Activated effector memory CD4-positive, alpha-beta T cell treated with anti-CD3 and anti-CD28 coated beads, Interleukin-2, amount 50 U/mL, for 16 hours (primary cell): Measurements from ENCODE around the gene ARL8B.
A peak's percentile ranks its signal among the peaks of the same experiment; 100 is the strongest.

Experiments used
- DNase-seq: peaks from one replicate; pipeline ENCODE4 v3.0.0-alpha.2; 2020

Gene ARL8B

DNA sequence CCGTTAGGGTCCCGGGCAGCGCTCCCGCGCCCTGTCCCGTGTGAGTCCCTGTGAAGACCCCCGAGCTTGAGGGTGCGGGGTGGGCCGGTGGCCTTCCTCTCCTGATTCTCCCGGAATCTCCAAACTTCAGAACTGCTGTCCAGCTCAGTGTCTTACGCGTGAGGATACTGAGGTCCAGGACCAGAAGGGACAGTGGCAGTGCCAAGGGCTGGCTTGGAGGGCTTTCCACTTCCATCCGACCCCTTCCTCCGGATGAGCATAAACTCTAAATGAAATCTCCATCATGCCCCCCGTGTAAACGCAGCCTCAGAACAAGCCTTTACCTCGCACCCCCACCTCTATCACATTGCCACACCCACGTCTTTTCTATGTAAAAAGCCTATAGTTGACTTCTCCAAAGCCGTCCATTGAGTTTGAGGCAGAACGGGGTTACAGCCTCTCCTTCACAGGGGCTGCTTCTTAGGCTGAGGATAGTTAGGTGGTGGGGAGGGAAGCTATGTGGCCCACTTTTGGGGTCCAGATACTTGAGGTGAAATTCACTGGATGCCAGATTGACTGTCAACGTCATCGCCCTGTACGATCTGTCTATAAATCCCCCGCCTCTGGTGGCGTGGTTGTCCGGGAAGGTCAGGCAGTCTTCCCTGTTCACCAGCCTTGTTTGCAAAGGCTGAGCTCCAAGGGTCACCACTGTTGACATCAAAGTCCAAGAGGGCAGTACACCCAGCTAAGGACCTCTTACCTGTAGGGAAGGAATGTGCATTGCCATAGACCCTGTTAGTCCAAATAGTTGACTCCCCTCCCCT is 66.5 kb downstream of the ARL8B start:
- DNase-seq, result peak; percentile 81

DNA sequence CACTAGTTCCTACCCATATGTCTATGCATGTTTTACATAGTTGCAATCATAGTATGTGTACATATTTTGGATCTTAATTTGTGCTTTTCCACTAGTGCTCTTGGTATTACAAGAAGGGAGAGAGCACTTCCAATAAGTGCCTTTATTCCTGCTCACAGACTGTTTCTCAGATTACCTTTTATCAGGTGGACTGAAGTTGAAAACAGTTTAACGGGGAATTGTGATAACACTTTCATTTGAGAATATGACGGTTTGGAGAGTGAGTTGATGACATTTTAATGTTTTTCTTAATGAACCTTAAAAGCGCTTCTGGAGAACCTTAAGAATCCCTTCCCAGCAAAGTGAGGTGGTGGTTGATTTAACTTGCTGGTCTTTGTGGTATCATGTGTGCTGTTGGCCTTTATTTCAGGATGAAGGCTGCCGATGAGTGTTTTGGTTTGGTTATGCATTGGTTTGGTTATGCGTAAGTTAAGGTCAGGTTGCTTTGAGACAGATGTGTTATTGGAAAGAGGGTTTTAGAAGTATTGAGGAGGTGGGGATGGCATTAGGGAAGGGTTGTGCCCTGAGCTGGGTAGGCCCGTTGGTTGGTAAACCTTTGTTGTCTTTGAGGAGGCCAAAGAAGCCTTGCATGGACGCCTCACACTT is 68.2 kb downstream of the ARL8B start:
- DNase-seq, result no peak

DNA sequence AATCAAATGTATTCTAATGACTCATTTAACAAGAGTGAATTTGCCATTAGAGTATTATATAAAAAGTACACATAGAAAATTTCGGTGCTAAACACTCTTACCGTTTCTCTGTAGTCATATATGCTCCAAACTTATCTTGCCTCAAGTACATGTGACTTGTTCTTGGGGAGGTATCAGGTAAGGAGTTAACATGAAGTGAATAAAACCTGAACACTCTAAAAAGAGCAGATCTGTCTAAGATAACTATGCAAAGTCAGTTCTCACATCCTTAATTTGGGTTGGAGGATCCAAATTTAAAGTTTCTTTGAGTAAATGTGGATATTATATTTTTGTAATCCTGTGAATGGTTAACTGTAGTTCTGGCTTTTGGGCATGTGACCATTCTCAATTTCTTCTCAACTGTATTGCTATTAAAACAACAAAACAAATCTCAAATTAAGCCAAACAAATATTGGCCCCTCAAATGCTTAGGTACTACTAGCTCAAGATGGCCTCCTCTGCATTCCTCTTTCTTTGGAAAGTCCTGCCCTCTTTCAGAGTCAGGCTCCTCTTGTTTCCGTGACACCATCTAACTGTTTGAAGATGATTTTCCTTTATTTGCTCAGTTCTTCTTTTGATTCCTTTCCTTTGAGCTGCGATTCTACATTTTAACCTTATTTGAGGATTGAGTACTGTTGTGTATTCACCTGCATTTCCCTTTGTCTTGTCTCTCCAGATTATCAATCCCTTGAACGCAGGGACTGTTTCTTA is 69.6 kb downstream of the ARL8B start:
- DNase-seq, result no peak

DNA sequence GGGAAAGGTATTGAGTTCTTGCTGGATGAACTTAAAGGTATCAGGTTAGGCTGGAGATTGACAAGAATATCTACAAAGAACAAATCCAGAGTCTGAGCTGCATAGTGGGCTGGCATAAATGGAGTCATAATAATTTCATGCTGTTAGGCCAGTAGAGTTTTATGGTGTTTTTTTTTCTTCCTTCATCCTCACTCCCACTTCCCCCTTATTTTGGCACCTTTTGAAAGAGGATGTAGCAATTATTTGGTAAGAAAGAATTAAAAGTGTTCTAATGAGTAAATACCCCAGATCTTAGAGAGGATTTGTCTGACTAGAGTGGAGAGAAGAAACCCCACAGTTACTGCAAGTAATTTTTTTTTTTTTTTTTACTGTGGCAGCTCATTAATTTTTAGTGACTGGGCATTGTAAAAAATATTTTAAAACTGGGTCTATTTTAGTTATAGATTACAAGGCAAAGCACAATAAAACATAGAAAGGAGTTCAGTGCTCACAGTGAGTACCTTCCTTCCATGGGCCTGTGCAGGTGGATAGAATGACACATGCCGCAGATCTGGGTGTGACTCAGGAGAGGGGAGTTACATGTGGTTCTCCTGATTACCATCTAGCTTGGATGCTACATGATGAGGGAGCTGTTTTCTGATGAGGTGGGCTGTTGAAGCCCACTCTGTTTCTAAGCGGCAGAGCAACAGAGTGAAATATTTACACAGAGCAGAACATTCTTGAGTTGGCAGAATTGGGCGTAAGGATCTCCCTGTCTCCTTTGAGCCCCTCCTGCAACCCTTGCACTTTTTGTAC is 70.7 kb downstream of the ARL8B start:
- DNase-seq, result peak; percentile 80

DNA sequence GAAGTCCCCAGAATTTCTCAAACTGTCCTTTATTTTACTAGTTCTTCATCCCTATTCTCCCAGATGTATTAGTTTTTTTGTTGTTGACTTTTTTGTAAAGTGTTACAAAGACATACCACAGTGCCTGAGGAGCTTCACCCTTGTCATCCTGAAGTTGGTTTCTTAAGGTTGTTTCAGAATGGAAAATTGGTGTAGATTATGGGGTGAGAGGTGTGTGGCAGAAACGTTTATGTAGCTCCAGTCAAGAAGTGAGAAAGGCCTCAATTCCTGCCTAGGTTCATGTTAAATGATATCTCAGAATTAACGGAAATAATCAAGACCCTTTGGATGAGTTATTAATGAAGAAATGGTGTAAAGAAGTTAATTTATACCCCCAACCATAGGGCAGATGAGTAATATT is 72.2 kb downstream of the ARL8B start:
- no peak for DNase-seq

DNA sequence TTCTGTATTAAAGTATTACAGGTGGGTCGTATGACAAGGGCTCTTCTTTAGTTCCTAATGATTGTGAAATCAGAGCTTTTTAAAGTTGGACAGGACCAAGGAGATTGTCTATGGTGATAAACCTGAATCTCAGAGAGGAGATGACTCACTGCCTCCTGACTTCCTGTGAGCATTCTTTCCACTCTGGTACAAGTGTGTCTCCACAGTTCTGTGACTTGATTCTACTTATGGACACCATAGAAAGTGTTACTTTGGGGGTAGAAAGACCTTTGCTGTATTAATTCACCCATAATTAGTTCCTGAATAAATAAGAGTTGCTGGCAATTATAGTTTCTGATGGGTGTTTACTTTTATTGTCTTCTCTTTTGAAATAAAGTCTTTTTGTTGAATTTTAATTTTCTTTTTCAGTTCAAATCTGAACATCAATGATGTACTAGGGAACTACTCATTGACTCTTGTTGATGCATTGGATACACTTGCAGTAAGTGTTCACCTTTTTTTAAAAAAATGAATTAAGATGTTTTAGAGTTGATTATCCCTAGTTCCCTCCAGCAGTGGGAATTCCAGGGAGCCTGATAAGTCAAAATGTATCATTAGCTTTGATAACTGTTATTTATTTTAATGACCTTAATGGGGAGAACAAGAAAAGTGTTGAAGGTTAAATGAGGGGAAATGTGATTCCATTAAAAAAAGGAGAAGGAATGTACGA is 72.9 kb downstream of the ARL8B start:
- DNase-seq, result peak; percentile 78

DNA sequence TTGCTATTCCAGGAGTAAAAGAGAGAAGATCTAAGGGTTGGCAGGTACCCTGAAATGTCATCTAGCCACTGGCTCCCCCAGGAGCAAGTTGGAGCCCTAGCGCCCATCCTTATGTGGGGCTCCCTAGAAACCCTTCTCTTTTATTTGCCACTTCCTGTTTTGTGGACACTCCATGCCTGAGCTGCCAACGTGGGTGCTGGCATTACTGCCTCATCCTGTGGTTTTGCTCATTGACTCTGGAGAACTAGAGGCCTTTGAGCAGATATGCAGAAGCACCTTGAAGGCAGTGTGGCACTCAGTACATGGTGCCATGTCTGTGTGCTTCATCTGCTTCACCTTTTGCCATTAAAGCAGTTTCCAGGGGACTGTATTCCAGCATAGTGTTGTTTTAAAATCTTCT is 73.5 kb downstream of the ARL8B start:
- peak; percentile 76 for DNase-seq

DNA sequence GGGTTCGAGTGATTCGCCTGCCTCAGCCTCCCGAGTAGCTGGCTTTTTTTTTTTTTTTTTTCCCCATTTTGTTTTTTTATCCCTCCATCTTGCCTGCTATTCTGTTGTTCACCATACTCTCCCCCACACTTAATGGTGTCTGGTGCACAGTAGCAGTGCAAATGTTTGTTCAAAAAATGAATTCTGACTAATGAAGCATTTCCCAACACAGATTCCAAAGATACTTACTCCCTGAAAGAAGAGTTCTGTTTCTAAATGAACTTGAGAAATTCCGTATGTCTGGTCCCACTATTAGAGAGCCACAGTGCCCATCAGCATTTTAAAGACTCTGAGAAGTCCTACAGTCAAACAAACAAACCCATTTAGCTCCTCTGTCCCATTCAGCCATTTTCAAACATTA is 74.9 kb downstream of the ARL8B start:
- DNase-seq, result no peak

DNA sequence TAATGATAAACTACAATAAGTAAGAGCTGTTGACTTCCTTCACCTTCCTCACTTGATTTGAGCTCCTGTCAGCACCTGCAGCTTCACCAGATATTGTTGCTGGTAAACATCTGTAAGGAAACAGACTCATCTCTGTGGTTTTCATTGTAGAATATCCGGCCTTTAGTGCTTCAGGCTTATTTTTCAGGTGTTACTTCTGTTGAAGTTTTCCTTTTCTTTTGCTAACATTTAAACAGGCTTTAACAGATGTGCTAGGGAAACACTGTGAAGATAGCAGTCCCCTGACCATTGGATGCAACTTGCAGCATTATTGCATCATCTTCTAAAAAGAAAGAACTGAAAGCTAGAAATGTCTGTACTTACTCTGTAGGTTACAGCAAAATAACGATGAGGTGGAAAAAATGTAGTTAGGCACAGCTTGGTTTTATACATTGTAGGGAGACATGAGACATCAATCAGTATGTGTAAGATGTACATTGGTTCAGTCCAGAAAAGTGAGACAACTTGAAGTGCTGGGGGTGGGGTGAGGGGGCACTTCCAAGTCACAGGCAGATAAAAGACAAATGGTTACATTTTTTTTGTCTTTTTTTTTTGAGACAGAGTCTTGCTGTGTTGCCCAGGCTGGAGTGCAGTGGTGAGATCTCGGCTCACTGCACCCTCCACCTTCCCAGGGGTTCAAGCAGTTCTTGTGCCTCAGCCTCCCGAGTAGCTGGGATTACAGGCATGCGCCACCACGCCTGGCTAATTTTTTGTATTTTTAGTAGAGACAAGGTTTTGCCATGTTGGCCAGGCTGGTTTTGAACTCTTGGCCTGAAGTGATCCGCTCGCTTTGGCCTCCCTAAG is 75.6 kb downstream of the ARL8B start:
- peak; percentile 75 for DNase-seq

DNA sequence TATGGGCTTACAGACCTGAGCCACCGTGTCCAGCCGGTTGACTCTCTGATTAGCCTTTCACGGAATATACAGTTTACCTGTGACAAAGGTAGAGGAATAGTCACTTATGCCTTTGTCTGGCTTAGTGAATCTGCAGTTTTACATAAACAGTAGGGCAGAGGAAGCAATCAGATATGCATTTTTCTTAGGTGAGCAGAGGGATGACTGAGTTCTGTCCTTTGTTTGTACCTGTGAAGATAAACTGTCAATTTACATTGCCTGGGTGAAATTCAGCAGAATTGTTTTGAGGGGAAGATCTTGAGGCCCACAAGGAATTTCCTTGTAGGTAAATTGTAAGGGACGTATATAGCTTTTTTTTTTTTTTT is 76.2 kb downstream of the ARL8B start:
- no peak for DNase-seq

DNA sequence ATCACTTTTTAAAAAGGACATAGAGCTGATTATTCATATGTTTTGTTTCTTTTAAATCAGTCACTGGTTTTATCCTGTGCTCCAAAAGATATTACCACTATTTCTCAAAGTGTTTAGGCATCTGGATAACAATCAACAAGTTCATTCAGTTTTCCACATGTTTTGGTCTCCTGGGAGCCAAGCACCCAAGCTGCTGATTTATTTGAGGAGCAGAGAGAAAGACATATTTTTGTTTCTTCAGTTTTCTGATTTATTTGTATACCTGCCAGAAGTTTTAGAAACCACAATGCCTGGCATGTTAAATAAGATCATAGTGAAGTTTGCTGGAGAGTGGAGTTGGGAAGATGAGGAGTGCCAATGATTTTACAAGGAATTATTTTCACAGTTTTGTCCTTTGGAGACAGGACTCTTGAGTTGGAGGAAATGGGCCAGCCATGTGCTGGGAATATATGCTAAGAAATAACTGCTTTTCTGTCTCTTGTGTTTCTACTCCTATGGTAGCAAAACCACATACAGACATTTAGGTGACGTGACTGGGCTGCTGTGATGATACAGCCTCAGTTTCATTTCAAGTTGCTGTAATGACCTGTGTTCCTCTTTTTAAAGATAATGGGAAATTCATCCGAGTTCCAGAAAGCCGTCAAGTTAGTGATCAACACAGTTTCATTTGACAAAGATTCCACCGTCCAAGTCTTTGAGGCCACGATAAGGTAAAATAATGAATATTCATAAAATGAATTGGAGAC is 77.1 kb downstream of the ARL8B start:
- DNase-seq, result no peak

DNA sequence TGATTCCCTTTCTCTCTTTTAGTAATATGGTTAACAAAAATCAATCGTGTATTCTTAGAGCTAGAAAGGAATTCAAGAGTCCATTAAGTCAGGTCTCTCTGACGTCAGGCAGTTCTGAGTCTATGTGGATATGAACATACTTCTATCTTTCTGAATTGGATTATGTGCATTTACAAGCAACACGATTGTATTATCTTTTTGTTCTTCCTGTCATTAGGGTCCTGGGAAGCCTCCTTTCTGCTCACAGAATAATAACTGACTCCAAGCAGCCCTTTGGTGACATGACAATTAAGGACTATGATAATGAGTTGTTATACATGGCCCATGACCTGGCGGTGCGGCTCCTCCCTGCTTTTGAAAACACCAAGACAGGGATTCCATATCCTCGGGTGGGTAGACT is 79.4 kb downstream of the ARL8B start:
- no peak for DNase-seq

DNA sequence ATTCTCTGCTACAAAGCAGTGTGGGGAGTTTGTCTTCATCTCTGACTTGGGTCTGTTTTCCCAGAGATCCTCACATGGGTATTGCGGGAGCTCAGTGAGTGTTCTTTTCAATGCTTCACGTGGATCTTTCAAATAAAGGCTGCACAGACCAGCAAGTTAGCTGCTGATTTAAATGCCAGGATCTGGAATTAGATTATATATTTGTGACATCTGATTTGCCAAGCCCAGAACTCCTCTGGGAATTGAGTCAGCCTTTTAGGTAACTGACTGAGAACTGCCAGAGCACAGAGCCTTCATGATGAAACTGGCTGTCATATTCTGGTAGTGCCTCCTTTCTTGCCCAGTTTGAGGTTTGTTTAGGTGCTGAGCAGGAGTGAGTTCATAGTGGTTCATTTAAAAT is 80.1 kb downstream of the ARL8B start:
- no peak for DNase-seq

DNA sequence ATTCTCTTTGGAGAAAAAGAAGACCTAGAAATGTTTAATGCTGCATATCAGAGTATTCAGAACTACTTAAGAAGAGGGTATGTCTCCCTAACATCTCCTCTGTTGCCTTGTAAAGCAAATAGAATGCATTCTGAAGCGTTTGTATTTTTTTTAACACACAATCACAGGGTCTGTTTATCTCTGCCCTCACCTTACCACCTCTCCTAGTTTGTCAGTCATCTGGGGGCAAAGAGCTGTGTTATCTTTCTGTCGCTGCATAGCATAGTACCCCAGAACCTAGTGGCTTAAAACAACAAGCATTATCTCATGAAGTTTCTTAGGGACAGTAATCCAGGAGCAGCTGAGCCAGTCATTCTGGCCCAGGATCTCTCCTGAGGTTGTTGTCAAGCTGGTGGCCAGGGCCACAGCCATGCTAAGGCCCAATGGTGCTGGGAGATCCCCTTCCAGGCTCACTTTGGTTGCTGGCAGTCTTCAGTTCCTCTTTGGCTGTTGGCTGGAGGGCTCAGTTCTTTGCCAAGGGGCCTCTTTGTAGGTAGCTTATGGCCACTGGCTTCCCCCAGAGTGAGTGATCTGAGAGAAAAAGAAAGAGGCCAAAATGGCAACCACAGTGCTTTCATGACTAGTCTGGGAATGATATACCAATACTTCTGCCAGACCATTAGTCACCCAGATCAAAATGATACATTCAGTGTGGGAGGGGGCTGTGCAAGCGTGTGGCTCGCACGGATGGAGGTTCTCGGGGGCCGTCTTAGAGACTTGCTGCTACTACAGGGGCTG is 83.3 kb downstream of the ARL8B start:
- peak; percentile 68 for DNase-seq

DNA sequence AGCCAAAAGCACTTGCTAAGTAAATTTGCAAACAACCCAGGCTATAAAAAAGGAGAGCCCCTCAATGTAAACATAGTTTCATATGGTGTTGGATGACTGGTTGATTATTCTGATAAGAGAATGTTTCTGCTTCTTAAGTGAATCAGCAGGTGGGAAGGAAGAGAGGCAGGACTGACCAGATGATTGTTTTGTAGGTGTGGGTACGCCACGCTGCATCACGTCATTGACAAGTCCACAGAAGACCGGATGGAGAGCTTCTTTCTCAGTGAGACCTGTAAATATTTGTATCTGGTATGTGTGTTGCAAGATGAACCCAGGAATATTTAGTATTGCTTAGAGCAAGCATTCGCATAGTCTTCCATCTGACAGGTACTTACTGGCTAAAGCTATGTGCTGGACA is 88.8 kb downstream of the ARL8B start:
- no peak for DNase-seq

DNA sequence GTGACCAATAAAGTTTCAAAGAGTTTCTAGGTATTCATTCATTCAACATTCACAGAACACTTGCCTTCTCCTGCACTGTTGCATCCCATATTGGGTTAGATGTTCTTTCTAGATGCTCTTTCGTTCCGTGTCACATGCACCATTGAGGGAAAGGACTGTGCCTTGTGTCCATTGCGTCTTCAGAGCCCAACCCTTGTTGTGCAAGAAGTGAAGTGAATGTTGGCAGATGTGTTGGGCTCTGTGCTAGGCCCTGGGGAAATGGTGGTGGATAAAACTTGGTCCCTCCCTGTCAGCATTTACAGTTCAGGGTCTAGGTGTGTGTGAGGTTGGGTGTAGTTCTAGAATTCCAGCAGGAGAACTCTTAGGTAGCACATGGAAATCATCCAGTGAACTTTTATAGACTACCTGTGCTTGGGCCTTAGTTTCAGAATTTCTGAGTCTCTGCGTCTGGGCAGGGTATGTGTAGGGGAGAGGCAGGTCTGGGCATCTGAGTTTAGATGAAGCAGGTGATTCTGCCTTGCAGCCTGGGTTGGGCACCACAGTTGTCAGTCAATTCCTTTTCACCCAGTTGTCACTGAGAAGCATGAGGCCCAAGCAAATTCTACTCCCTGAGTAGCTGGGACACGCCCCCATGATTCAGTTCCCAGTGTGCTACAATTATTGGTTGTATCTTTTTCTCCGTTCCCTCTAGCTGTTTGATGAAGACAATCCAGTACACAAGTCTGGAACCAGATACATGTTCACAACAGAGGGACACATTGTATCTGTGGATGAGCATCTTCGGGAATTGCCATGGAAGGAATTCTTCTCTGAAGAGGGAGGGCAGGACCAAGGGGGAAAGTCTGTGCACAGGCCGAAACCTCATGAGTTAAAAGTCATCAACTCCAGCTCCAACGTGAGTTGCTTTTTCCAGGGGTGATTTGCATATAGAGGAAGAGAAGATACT is 90.8 kb downstream of the ARL8B start:
- DNase-seq, result no peak

DNA sequence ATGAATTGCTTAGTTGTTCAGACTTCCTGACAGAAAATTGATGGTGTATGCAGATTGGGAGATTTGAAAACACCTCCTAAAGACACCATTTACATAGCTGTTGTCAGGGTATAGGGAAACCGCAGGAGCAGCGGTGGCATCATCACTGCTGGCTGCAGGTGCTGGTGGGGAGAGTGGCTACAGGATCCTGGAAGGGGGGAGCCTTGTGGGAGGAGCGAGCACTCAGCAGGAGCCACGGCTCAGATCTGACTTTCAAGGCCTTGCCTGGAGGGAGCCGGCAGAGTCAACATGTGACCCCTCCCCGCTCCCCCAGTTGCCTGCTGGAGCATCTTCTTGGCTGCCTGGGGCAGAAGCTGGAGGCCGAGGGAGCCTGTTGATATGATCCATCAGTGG is 91.5 kb downstream of the ARL8B start:
- DNase-seq, result no peak

DNA sequence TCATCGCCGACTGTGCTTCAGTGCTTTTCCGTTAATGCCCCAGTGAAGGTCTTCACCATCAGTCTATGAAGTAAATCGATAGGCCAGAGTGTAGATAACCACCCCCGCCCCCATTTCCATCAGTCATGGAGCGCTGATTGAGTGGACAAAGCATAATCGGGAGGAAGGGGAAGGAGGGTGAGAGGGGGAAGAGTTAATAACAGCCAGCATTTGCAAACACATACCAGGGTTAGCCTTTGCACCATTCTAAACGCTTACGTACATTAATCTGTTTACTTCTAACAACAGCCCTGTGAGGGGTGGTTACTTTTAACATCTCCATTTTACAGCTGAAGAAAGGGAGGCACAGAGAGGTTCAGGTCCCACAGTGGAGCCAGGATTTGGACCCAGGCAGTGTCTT is 92.3 kb downstream of the ARL8B start:
- DNase-seq, result no peak
